ENCODE results near the gene ATE1.

- TF ChIP-seq, protein P1, sequence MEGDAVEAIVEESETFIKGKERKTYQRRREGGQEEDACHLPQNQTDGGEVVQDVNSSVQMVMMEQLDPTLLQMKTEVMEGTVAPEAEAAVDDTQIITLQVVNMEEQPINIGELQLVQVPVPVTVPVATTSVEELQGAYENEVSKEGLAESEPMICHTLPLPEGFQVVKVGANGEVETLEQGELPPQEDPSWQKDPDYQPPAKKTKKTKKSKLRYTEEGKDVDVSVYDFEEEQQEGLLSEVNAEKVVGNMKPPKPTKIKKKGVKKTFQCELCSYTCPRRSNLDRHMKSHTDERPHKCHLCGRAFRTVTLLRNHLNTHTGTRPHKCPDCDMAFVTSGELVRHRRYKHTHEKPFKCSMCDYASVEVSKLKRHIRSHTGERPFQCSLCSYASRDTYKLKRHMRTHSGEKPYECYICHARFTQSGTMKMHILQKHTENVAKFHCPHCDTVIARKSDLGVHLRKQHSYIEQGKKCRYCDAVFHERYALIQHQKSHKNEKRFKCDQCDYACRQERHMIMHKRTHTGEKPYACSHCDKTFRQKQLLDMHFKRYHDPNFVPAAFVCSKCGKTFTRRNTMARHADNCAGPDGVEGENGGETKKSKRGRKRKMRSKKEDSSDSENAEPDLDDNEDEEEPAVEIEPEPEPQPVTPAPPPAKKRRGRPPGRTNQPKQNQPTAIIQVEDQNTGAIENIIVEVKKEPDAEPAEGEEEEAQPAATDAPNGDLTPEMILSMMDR (IDR thresholded peaks at IDR 0.05): no peak
- no peak for TF ChIP-seq POLR2A (IDR thresholded peaks at IDR 0.05)
Observed at GRCh38 chr10:121919666-121920065, 8.2 kb downstream of the ATE1 start.

All from Peyer's patch (tissue), 4 donors.